ENCODE data around the gene ETF1. TPM values are rescaled to one million over a fixed set of nuclear protein-coding genes. Genes with fewer than 3 reads are reported as not detected.

The ETF1 gene
- total and polyA plus RNA-seq, 9 of the 15 experiments (the other 6 are each of a cell fraction or from before 2014, with no cell fraction given), result 53.7 to 209 (median 164) TPM

- no peak for TF ChIP-seq ZBTB12 (CRISPR knock-in tag; IDR thresholded peaks at IDR 0.05)
- no peak for TF ChIP-seq ZNF354B (CRISPR knock-in tag; IDR thresholded peaks at IDR 0.05)
- TF ChIP-seq MECOM (CRISPR knock-in tag; IDR thresholded peaks at IDR 0.05), result no peak
- peak; percentile 27 for TF ChIP-seq KDM5B (IDR thresholded peaks at IDR 0.05; ENCODE audit: insufficient replicate concordance, low read depth, low read length)
- TF ChIP-seq ZNF224 (CRISPR knock-in tag; IDR thresholded peaks at IDR 0.05), result no peak
- TF ChIP-seq CBFB (CRISPR knock-in tag; IDR thresholded peaks at IDR 0.05), result no peak
- no peak for TF ChIP-seq MLX (CRISPR knock-in tag; conservative IDR thresholded peaks at IDR 0.05)
- TF ChIP-seq CBFA2T3 (IDR thresholded peaks at IDR 0.05), result no peak
- no peak for TF ChIP-seq PRPF4 (IDR thresholded peaks at IDR 0.05; ENCODE audit: insufficient read depth, low read depth, low read length, poor library complexity, severe bottlenecking)
- TF ChIP-seq MAX (CRISPR knock-in tag; IDR thresholded peaks at IDR 0.05), result no peak
- TF ChIP-seq PHF21A (IDR thresholded peaks at IDR 0.05; ENCODE audit: borderline replicate concordance, low read depth), result no peak
- TF ChIP-seq ZNF347 (CRISPR knock-in tag; IDR thresholded peaks at IDR 0.05; ENCODE audit: low read depth), result no peak
- TF ChIP-seq, protein P1, sequence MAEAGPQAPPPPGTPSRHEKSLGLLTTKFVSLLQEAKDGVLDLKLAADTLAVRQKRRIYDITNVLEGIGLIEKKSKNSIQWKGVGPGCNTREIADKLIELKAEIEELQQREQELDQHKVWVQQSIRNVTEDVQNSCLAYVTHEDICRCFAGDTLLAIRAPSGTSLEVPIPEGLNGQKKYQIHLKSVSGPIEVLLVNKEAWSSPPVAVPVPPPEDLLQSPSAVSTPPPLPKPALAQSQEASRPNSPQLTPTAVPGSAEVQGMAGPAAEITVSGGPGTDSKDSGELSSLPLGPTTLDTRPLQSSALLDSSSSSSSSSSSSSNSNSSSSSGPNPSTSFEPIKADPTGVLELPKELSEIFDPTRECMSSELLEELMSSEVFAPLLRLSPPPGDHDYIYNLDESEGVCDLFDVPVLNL (CRISPR knock-in tag; IDR thresholded peaks at IDR 0.05; ENCODE audit: low read depth), result 0 out of 2 replicates have a peak, but pooled peaks have one; percentile 34
- no peak for TF ChIP-seq ZNF717 (CRISPR knock-in tag; IDR thresholded peaks at IDR 0.05)
- TF ChIP-seq HMG20A (CRISPR knock-in tag; conservative IDR thresholded peaks at IDR 0.05), result no peak
- no peak for TF ChIP-seq ZNF583 (CRISPR knock-in tag; IDR thresholded peaks at IDR 0.05)
- TF ChIP-seq ZNF584 (CRISPR knock-in tag; IDR thresholded peaks at IDR 0.05; ENCODE audit: low read depth), result 0 out of 2 replicates have a peak, but pooled peaks have one; percentile 16
- no peak for TF ChIP-seq PTTG1 (tag; IDR thresholded peaks at IDR 0.05; ENCODE audit: low read depth)
- TF ChIP-seq TEAD4 (IDR thresholded peaks at IDR 0.05; ENCODE audit: low read length), result peak; percentile 4
- TF ChIP-seq TEAD4 (CRISPR knock-in tag; IDR thresholded peaks at IDR 0.05; ENCODE audit: borderline replicate concordance), result no peak
- no peak for TF ChIP-seq EP300 (IDR thresholded peaks at IDR 0.05; ENCODE audit: low read length)
- peak in 2 of 3 experiments; percentile 12 to 61 for TF ChIP-seq YY1 (IDR thresholded peaks at IDR 0.05; ENCODE audit: borderline replicate concordance in 1 of 3, control insufficient read depth in 1 of 3, extremely low read depth in 1 of 3, insufficient read depth in 3 of 3, insufficient read length in 1 of 3, insufficient replicate concordance in 2 of 3, low read depth in 1 of 3, low read length in 2 of 3)
- TF ChIP-seq GMEB1 (CRISPR knock-in tag; IDR thresholded peaks at IDR 0.05), result no peak
- no peak for TF ChIP-seq ZNF764 (CRISPR knock-in tag; IDR thresholded peaks at IDR 0.05; ENCODE audit: low read depth)
Measured at GRCh38 chr5:138467711-138468132, 75.3 kb downstream of the ETF1 start (continued).
